HG03060 (cell line): ENCODE results near the gene ZBTB20.

Experiments
- ATAC-seq: cut with Tn5 transposase; IDR thresholded peaks from one replicate; pipeline ENCODE4 v1.9.1; 2021; ENCODE audit warnings: low read depth, moderate number of reproducible peaks; ENCODE audit not compliant: unreplicated experiment

Gene ZBTB20

GRCh38 chr3:114727373-114727772, 419.7 kb downstream of the ZBTB20 start:
- no peak for ATAC-seq

- no peak for ATAC-seq
Observed at GRCh38 chr3:114725966-114726365, 421.1 kb downstream of the ZBTB20 start.

GRCh38 chr3:114722530-114722929, 424.6 kb downstream of the ZBTB20 start:
- no peak for ATAC-seq

GRCh38 chr3:114721864-114722263, 425.2 kb downstream of the ZBTB20 start:
- no peak for ATAC-seq

GRCh38 chr3:114721209-114721608, 425.9 kb downstream of the ZBTB20 start:
- ATAC-seq: no peak

- no peak for ATAC-seq
Observed at GRCh38 chr3:114718898-114719210, 428.2 kb downstream of the ZBTB20 start.

- no peak for ATAC-seq
Observed at GRCh38 chr3:114718071-114718897, 428.8 kb downstream of the ZBTB20 start.

GRCh38 chr3:114716916-114717315, 430.2 kb downstream of the ZBTB20 start:
- no peak for ATAC-seq

GRCh38 chr3:114716126-114716525, 431.0 kb downstream of the ZBTB20 start:
- ATAC-seq: no peak

GRCh38 chr3:114714957-114715460, 432.1 kb downstream of the ZBTB20 start:
- no peak for ATAC-seq

GRCh38 chr3:114714237-114714636, 432.9 kb downstream of the ZBTB20 start:
- ATAC-seq: no peak

GRCh38 chr3:114712728-114713492, 434.2 kb downstream of the ZBTB20 start:
- no peak for ATAC-seq

- ATAC-seq: no peak
Observed at GRCh38 chr3:114711321-114711886, 435.7 kb downstream of the ZBTB20 start.

GRCh38 chr3:114709102-114709501, 438.0 kb downstream of the ZBTB20 start:
- no peak for ATAC-seq

GRCh38 chr3:114707252-114707860, 439.7 kb downstream of the ZBTB20 start:
- ATAC-seq: no peak

GRCh38 chr3:114706591-114707232, 440.4 kb downstream of the ZBTB20 start:
- ATAC-seq: no peak

GRCh38 chr3:114700637-114701234, 446.4 kb downstream of the ZBTB20 start:
- no peak for ATAC-seq

GRCh38 chr3:114698146-114699105, 448.7 kb downstream of the ZBTB20 start:
- no peak for ATAC-seq

GRCh38 chr3:114697401-114697800, 449.7 kb downstream of the ZBTB20 start:
- ATAC-seq: no peak
